ENCODE results near the gene TMEM131.

GRCh38 chr2:97752342-97753334, 243.1 kb downstream of the TMEM131 start:
- TF ChIP-seq CTCF (conservative IDR thresholded peaks at IDR 0.05; ENCODE audit: low read length) (no peak), EZH2phosphoT487 (IDR thresholded peaks at IDR 0.05; ENCODE audit: borderline replicate concordance, low read depth, low read length) (no peak)
